ENCODE data around the gene IPO11. TPM values are rescaled to one million over a fixed set of nuclear protein-coding genes. Genes with fewer than 3 reads are reported as not detected.

IPO11 gene
- total and polyA plus RNA-seq, 3 experiments from 2014 or later: 9.9 to 74.7 (median 70.0) TPM

DNA sequence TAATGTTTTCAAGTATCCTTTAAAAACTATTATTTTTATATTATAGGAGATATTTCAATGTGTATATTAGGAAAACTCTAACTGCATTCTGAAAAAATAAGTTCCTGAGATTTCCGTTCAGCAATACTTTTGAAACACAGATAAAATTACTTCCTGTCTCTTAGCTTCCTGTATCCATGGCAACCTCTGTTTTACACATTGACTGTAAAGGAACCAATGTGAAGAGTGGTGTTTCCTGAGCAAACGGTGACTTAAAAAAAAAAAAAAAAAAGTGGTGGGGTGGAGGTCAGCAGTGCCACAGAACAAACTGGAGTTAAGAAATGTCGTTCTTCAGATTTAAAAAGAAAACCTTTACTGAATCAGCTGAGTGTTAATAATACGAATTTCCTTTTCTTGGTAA lies 166.0 kb downstream of the IPO11 start, which contains the start of gene LRRC70:
Gene LRRC70, plus strand, starts transcription at position 280 of the 400 bp plus-strand sequence. CDS start 620 bp downstream, outside the sequence.
- Histone ChIP-seq H3K4me1 (ENCODE audit: insufficient read depth, low read length) (peaks cover 5% of the 10 kb centered on the region), H3K36me3 (ENCODE audit: insufficient read depth, low read length) (no peaks in the 10 kb centered on the region), H3K27ac (ENCODE audit: low read depth, low read length) (no peak within 1 kb of the TSS), H3K4me3 (ENCODE audit: low read length) (no peak within 1 kb of the TSS), H3K27me3 (ENCODE audit: insufficient read depth, low read length, poor library complexity, severe bottlenecking) (no peaks in the 10 kb centered on the region), H3K9me3 (ENCODE audit: low read length) (no peaks in the 10 kb centered on the region)
- H3K36me3 Mint-ChIP-seq: peaks cover 0 to 18% (median 11%) of the 10 kb centered on the region in 3 donors
- peak in 2 of 5 donors; percentile 78 to 81 for DNase-seq
- no peaks in the 10 kb centered on the region for H3K9me3 Mint-ChIP-seq
- H3K27ac Mint-ChIP-seq: peak within 1 kb of the TSS; percentile 57 to 91 (median 85)
- H3K27me3 Mint-ChIP-seq: no peaks in the 10 kb centered on the region
- CTCF ChIA-PET: interaction anchor here (1.0 kb wide), 1 partner anchor 26 kb away, joined by 3 read pairs; no protein-coding TSS in a partner anchor
- POLR2A ChIA-PET: interaction anchor here (0.7 to 1.0 kb wide), 2 partner anchors 8 to 30 kb away, joined by 4 to 8 read pairs; no protein-coding TSS in a partner anchor
- peak within 1 kb of the TSS; percentile 33 to 72 (median 61) for H3K4me3 Mint-ChIP-seq
- peaks cover 16 to 40% (median 22%) of the 10 kb centered on the region in 3 donors for H3K4me1 Mint-ChIP-seq

DNA sequence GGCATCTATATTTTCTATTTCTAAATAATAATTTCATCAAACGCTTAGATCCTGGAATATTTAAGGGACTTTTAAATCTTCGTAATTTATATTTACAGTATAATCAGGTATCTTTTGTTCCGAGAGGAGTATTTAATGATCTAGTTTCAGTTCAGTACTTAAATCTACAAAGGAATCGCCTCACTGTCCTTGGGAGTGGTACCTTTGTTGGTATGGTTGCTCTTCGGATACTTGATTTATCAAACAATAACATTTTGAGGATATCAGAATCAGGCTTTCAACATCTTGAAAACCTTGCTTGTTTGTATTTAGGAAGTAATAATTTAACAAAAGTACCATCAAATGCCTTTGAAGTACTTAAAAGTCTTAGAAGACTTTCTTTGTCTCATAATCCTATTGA lies 167.2 kb downstream of the IPO11 start:
- Histone ChIP-seq H3K27me3 (ENCODE audit: insufficient read depth, low read length, poor library complexity, severe bottlenecking) (no peaks in the 10 kb centered on the region), H3K27ac (ENCODE audit: low read depth, low read length) (no peak overlapping the region), H3K9me3 (ENCODE audit: low read length) (no peaks in the 10 kb centered on the region), H3K4me1 (ENCODE audit: insufficient read depth, low read length) (peaks cover 5% of the 10 kb centered on the region), H3K4me3 (ENCODE audit: low read length) (no peak overlapping the region), H3K36me3 (ENCODE audit: insufficient read depth, low read length) (no peaks in the 10 kb centered on the region)
- POLR2A ChIA-PET: no interaction called here
- H3K4me3 Mint-ChIP-seq: no peak overlapping the region
- no peaks in the 10 kb centered on the region for H3K9me3 Mint-ChIP-seq
- H3K36me3 Mint-ChIP-seq: peaks cover 0 to 18% (median 11%) of the 10 kb centered on the region in 3 donors
- CTCF ChIA-PET: no interaction called here
- no peak for DNase-seq
- no peaks in the 10 kb centered on the region for H3K27me3 Mint-ChIP-seq
- H3K4me1 Mint-ChIP-seq: peaks cover 16 to 40% (median 22%) of the 10 kb centered on the region in 3 donors
- no peak overlapping the region for H3K27ac Mint-ChIP-seq

DNA sequence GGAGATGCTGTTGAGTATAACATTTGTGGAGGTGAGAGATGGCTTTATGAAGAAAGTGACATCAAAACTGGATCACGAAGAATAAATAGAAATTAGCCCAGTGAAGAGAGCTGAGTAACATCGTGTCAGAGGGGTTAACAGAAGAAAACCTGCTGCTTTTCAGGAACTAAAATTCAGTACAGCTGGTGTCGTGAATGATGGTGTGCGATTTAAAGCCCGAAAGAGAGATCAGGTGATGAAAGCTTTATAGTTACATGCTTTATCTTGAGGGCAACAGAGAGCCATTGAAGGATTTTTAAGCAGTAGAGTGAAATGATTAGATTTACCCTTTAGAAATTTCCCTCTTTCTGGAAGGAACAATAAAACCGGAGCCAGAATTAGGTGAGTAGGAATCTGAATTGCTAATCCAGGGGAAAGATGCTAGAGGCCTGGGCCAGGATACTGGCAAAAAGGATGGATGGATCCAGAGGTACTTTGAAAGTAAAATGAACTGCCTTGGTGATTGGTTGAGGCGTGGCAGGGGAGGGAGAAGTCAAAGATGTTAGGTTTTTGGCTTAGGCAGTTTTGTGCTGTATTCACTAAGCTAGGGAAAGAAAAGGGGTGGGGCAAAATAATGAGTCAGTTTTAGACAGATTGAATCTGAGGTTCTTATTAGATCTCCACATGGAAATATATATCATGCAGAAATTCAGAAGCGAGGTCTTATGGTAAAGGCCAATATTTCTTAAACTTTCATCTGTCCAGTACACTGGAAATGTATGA lies 169.5 kb downstream of the IPO11 start:
- CTCF ChIA-PET: no interaction called here
- H3K4me1 Mint-ChIP-seq: peaks cover 16 to 37% (median 22%) of the 10 kb centered on the region in 3 donors
- H3K4me3 ChIP-seq (ENCODE audit: low read length): no peak overlapping the region
- H3K27me3 Mint-ChIP-seq: no peaks in the 10 kb centered on the region
- no peak for DNase-seq
- no peaks in the 10 kb centered on the region for H3K36me3 ChIP-seq (ENCODE audit: insufficient read depth, low read length)
- peaks cover 5% of the 10 kb centered on the region for H3K4me1 ChIP-seq (ENCODE audit: insufficient read depth, low read length)
- H3K9me3 Mint-ChIP-seq: no peaks in the 10 kb centered on the region
- H3K27me3 ChIP-seq (ENCODE audit: insufficient read depth, low read length, poor library complexity, severe bottlenecking): no peaks in the 10 kb centered on the region
- peaks cover 2 to 24% (median 13%) of the 10 kb centered on the region in 3 donors for H3K36me3 Mint-ChIP-seq
- H3K27ac ChIP-seq (ENCODE audit: low read depth, low read length): no peak overlapping the region
- peak overlapping the region in 4 of 8 donors; percentile 43 to 77 (median 43) for H3K27ac Mint-ChIP-seq
- POLR2A ChIA-PET: no interaction called here
- H3K4me3 Mint-ChIP-seq: no peak overlapping the region
- H3K9me3 ChIP-seq (ENCODE audit: low read length): no peaks in the 10 kb centered on the region

DNA sequence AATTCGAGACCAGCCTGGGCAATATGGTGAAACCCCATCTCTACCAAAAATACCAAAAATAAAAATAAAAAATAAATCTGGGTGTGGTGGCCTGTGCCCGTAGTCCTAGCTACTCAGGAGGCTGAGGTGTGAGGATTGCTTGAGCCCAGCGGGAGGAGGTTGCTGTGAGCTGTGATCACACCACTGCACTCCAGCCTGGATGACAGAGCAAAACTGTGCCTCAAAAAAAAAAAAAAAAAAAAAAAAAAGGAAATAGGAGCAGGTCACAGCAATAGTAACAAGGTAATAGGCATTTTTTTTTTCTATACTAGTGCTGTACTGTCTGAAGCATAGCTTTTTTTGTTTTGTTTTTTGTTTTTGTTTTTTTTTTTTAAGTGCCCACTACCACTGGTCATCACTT lies 171.8 kb downstream of the IPO11 start:
- ChIA-PET CTCF (no interaction called here), POLR2A (no interaction called here)
- Mint-ChIP-seq H3K4me3 (no peak overlapping the region), H3K36me3 (peaks cover 4 to 36% (median 16%) of the 10 kb centered on the region in 3 donors), H3K4me1 (peaks cover 11 to 26% (median 23%) of the 10 kb centered on the region in 3 donors), H3K27ac (no peak overlapping the region), H3K27me3 (no peaks in the 10 kb centered on the region), H3K9me3 (no peaks in the 10 kb centered on the region)
- Histone ChIP-seq H3K27me3 (ENCODE audit: insufficient read depth, low read length, poor library complexity, severe bottlenecking) (no peaks in the 10 kb centered on the region), H3K27ac (ENCODE audit: low read depth, low read length) (no peak overlapping the region), H3K4me3 (ENCODE audit: low read length) (no peak overlapping the region), H3K9me3 (ENCODE audit: low read length) (no peaks in the 10 kb centered on the region), H3K4me1 (ENCODE audit: insufficient read depth, low read length) (no peaks in the 10 kb centered on the region), H3K36me3 (ENCODE audit: insufficient read depth, low read length) (no peaks in the 10 kb centered on the region)
- no peak for DNase-seq

DNA sequence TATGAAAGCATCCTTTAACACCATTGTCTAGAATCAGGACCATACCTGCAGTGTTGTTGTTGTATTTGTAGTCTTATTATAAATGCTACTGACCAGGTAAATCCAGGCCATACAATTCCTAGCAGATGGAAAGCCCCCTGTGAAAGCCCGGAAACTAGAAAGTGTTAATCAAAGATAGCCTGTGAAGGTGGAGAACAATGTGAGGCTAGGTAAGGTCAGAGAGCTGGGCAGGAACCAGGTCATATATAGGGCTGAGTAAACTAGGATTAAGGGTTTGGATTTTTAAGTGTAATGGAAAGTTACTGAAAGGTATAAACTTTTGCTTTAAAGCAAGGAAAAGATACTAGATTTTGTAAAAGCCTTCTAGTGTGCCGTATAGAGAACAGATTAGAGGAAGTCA lies 172.7 kb downstream of the IPO11 start:
- H3K27me3 ChIP-seq (ENCODE audit: insufficient read depth, low read length, poor library complexity, severe bottlenecking): no peaks in the 10 kb centered on the region
- DNase-seq: no peak
- H3K9me3 Mint-ChIP-seq: no peaks in the 10 kb centered on the region
- POLR2A ChIA-PET: no interaction called here
- H3K27me3 Mint-ChIP-seq: no peaks in the 10 kb centered on the region
- CTCF ChIA-PET: no interaction called here
- H3K4me1 Mint-ChIP-seq: peaks cover 11 to 24% (median 23%) of the 10 kb centered on the region in 3 donors
- no peak overlapping the region for H3K4me3 Mint-ChIP-seq
- no peak overlapping the region for H3K4me3 ChIP-seq (ENCODE audit: low read length)
- H3K36me3 ChIP-seq (ENCODE audit: insufficient read depth, low read length): no peaks in the 10 kb centered on the region
- peak overlapping the region in 3 of 8 donors; percentile 6 to 52 (median 26) for H3K27ac Mint-ChIP-seq
- H3K27ac ChIP-seq (ENCODE audit: low read depth, low read length): no peak overlapping the region
- no peaks in the 10 kb centered on the region for H3K9me3 ChIP-seq (ENCODE audit: low read length)
- H3K4me1 ChIP-seq (ENCODE audit: insufficient read depth, low read length): no peaks in the 10 kb centered on the region
- peaks cover 4 to 35% (median 16%) of the 10 kb centered on the region in 3 donors for H3K36me3 Mint-ChIP-seq

DNA sequence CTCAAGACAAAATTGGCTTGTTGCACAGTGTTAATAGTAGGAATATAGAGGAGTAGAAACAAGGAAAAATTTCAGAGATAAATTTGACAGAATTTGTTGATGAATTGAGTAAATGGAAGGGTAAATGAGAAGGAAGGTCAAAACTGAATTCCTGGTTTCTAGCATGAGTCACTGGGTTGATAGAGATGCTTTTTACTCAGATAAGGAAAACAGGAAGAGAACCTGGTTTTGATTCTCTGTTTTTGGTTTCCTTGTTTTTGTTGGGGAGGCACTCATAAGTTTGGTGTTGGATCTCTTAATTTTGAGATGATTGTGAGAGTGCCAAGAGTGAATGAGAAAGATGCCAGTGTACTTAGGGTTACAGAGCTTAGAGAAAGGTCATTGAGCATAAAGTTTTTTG lies 173.2 kb downstream of the IPO11 start:
- no peak for DNase-seq
- Mint-ChIP-seq H3K27me3 (no peaks in the 10 kb centered on the region), H3K4me3 (no peak overlapping the region), H3K27ac (peak overlapping the region in 2 of 8 donors; percentile 26 to 52), H3K36me3 (peaks cover 4 to 32% (median 12%) of the 10 kb centered on the region in 3 donors), H3K4me1 (peaks cover 11 to 22% (median 20%) of the 10 kb centered on the region in 3 donors), H3K9me3 (no peaks in the 10 kb centered on the region)
- no peak overlapping the region for H3K27ac ChIP-seq (ENCODE audit: low read depth, low read length)
- POLR2A ChIA-PET: no interaction called here
- no peaks in the 10 kb centered on the region for H3K27me3 ChIP-seq (ENCODE audit: insufficient read depth, low read length, poor library complexity, severe bottlenecking)
- no peaks in the 10 kb centered on the region for H3K4me1 ChIP-seq (ENCODE audit: insufficient read depth, low read length)
- H3K36me3 ChIP-seq (ENCODE audit: insufficient read depth, low read length): no peaks in the 10 kb centered on the region
- no peaks in the 10 kb centered on the region for H3K9me3 ChIP-seq (ENCODE audit: low read length)
- CTCF ChIA-PET: no interaction called here
- no peak overlapping the region for H3K4me3 ChIP-seq (ENCODE audit: low read length)

DNA sequence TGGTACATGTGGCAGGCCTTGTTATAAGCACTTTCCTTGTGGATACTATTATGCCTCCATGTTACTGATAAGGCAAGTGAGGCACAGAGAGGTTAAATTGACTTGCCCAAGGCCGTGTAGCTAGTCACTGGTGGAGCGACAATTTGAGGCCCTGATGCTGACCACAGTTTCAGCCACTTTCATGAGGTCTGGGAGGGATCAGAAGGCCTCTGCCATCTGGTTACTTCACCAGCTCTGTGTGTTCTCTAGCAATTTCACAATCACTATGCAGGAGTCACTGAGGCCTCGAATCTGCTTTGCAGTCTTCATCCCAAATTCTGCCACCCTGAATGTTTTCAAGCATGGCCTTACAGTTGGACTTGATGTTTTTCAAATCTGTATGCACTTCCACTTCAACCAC lies 175.2 kb downstream of the IPO11 start:
- Mint-ChIP-seq H3K27ac (no peak overlapping the region), H3K9me3 (no peaks in the 10 kb centered on the region), H3K36me3 (peaks cover 12 to 40% (median 18%) of the 10 kb centered on the region in 3 donors), H3K4me1 (peaks cover 11 to 16% (median 12%) of the 10 kb centered on the region in 3 donors), H3K27me3 (no peaks in the 10 kb centered on the region), H3K4me3 (no peak overlapping the region)
- Histone ChIP-seq H3K4me1 (ENCODE audit: insufficient read depth, low read length) (no peaks in the 10 kb centered on the region), H3K27ac (ENCODE audit: low read depth, low read length) (no peak overlapping the region), H3K36me3 (ENCODE audit: insufficient read depth, low read length) (no peaks in the 10 kb centered on the region), H3K9me3 (ENCODE audit: low read length) (no peaks in the 10 kb centered on the region), H3K27me3 (ENCODE audit: insufficient read depth, low read length, poor library complexity, severe bottlenecking) (no peaks in the 10 kb centered on the region), H3K4me3 (ENCODE audit: low read length) (no peak overlapping the region)
- ChIA-PET POLR2A (no interaction called here), CTCF (no interaction called here)
- no peak for DNase-seq

DNA sequence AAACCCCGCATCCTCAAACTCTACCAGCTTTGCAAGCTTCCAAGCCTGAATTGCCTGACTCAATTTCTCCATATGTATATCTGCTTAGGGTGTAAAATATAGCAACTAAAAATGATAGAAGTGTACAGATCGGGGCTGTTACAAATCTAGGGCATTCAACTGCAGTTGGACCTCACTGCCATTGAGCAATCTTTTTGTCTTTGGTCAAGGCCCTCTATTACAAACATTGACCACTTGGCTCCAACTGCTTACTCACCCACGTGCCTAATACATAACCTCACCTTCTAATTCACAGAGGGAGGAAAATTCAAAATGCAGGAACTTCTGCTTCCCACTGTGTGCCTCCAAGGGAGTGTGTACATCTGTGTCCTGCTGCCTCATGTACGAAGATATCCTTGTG lies 176.1 kb downstream of the IPO11 start:
- no peaks in the 10 kb centered on the region for H3K27me3 Mint-ChIP-seq
- H3K4me3 ChIP-seq (ENCODE audit: low read length): no peak overlapping the region
- H3K9me3 Mint-ChIP-seq: no peaks in the 10 kb centered on the region
- peaks cover 18 to 48% (median 18%) of the 10 kb centered on the region in 3 donors for H3K36me3 Mint-ChIP-seq
- DNase-seq: no peak
- H3K4me3 Mint-ChIP-seq: no peak overlapping the region
- no peak overlapping the region for H3K27ac Mint-ChIP-seq
- no peak overlapping the region for H3K27ac ChIP-seq (ENCODE audit: low read depth, low read length)
- H3K9me3 ChIP-seq (ENCODE audit: low read length): no peaks in the 10 kb centered on the region
- H3K4me1 ChIP-seq (ENCODE audit: insufficient read depth, low read length): no peaks in the 10 kb centered on the region
- ChIA-PET POLR2A (no interaction called here), CTCF (no interaction called here)
- no peaks in the 10 kb centered on the region for H3K27me3 ChIP-seq (ENCODE audit: insufficient read depth, low read length, poor library complexity, severe bottlenecking)
- H3K36me3 ChIP-seq (ENCODE audit: insufficient read depth, low read length): no peaks in the 10 kb centered on the region
- peaks cover 15 to 19% (median 16%) of the 10 kb centered on the region in 3 donors for H3K4me1 Mint-ChIP-seq
